GM19467 (cell line): ENCODE data around the gene LARGE1.

Experiments
- ATAC-seq: cut with Tn5 transposase; IDR thresholded peaks from one replicate; pipeline ENCODE4 v1.9.1; 2021; ENCODE audit warnings: mild to moderate bottlenecking, moderate library complexity; ENCODE audit not compliant: unreplicated experiment

LARGE1 gene

DNA sequence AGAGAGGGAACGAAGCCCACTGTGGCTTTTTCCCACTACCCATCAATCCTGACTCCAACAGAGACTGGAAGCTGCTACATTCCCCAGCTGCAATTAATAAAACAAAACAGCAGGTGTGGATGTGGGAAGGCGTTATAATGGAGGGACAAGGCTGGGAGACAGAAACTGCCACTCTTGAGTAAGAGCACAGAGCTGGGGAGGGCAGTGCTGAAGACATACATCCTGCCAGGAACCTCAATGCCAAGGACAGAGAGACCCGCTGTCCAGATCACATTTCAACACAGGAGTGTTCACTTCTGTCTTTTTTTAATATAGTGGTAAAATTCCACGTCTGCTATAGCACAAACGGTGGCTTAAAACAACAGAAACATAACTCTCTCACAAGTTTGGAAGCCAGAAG lies 94.5 kb downstream of the LARGE1 start:
- no peak for ATAC-seq

DNA sequence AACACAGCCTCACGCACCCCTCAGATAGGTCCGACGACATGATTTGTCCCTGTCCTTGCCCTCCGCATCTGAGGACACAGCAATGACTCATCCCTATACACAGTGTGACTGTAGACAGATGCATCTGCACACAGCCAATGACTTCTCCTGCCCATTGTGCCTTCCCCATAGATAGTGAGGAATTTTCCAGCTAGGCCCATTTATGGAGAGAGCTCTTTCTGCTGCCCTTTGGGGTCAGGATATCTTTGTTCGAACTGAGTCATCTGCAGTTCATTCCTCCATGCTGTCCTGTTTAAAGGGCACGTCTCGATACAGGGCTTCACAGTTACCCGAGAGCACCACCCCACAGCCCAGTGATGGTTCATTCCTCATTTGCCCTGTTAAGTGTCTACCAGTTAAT lies 96.7 kb downstream of the LARGE1 start:
- ATAC-seq, result no peak

DNA sequence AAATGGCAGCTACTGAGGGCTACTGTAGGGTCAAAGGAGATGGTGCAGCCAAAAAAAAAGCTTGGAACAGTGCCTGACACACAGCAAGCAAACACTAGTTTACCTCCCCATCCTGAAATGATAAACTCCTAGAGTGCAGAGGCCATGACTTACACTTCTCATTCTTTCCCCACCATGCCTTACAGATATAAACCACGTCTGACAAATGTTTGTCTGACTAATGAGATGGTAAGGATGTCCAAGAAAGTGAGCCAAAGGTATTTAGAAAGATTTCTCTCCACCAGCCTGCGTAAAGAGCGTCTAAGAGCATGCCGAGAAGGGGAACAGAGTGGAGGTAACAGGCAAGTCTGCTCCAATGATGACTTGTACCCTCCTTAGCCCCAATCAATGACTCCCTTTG lies 99.0 kb downstream of the LARGE1 start:
- ATAC-seq, result no peak

GRCh38 chr22:33819743-33820142 lies 100.5 kb downstream of the LARGE1 start:
- no peak for ATAC-seq

GRCh38 chr22:33817512-33818127 lies 102.7 kb downstream of the LARGE1 start:
- no peak for ATAC-seq

DNA sequence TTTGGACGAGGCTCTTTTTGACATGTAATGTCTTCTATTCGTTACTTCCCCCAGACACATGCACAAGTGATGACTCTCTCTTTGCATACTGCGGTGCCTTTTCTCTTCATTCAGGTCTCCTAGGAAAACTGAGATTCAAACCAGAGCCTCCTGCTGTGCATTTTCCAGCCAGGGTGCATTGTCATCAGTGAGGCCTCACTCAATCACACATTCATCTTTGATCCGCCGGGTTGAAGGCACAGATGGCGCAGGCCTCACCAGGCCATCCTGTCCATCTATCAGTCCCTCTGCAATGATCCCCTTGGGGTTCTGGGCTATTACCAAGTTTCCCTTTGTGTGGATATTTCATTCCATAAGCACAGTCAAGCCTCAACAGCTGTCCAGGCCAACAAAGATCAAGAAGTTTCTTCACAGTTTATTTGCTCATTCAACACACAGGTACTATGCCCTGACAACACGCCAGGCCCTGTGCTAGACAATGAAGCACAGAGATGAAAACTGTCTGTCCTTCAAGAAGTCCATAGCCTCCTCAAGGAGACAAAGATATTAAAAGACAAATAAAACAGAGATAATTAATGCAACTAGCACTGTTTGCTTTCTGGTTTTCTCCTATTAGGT lies 107.8 kb downstream of the LARGE1 start:
- no peak for ATAC-seq

DNA sequence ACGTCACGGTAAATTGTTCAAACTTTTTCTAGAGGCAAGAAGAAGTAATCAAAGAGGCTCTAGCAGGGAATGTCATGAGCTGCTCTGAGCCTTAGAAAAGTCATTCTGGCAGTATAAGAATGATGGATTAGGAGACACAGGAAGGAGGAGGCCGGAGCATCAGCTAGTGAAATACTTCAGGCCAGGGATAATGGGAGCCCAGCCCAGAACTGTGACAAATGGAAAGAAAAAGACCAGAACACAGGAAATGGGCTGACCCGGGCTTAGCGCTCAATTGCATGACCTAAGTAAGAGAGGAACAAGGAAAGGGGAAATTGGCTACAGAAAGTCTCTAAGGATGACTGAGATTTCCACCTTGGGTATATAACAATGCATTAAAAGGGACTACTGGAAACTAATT lies 108.6 kb downstream of the LARGE1 start:
- no peak for ATAC-seq

- ATAC-seq, result no peak
These were observed 109.1 kb downstream of the LARGE1 start for GRCh38 chr22:33811208-33811607.

DNA sequence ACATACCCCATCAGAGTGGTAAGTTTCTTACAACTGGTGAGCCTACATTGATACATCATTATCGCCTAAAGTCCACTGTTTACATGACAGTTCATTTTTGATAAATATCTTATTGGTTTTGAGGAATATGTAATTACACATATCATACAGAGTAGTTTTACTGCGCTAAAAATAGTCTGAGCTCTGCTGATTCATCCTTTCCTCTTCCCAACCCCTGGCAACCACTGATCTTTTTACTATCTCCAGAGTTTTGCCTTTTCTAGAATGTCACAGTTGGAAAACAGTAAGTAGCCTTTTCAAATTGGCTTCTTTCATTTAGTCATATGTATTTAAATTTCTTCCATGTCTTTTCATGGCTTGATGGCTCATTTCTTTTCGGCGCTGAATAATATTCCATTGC lies 112.8 kb downstream of the LARGE1 start:
- no peak for ATAC-seq

GRCh38 chr22:33806191-33806590 lies 114.1 kb downstream of the LARGE1 start:
- ATAC-seq, result no peak

GRCh38 chr22:33803371-33804282 lies 116.6 kb downstream of the LARGE1 start:
- ATAC-seq, result no peak

DNA sequence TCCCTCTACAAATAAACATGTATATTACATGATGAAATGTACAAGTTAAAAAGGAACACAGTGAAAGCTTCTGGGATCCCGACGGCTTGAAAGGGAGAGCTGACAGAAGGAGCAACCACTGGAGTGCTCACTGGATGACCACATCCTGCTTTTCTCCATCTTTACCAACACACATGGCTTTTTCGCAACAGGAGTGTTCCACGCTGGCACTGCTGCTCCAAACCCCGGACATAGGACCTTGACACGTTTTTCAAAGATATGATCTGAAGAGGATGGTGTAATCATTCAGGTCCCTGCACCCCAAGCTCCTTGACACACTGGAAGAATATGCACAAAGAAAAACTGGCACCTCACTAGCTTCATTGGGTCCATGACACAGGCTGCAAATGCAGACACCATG lies 121.9 kb downstream of the LARGE1 start:
- no peak for ATAC-seq

- ATAC-seq, result no peak
These were observed 123.8 kb downstream of the LARGE1 start for GRCh38 chr22:33796494-33796893.

DNA sequence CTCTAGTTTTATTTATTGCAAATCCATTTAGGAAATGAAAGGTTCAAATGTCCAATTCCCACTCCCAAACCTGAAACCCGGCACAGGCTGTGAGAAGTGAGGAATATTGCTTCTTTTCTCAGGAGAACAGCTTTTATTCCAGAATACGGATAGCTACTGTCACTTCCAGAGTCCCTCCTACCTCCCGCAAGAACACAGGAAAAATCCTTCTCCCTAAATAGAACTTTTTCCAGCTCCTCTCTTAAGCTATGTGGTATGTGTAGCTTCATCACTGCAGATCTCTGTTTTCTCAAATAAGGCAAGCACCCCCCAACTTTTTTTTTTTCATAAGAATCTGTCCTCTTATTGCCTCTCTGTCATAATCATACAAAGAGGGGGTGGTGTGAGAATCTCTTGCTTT lies 126.8 kb downstream of the LARGE1 start:
- no peak for ATAC-seq

- ATAC-seq, result no peak
These were observed 127.4 kb downstream of the LARGE1 start for GRCh38 chr22:33792832-33793231.

DNA sequence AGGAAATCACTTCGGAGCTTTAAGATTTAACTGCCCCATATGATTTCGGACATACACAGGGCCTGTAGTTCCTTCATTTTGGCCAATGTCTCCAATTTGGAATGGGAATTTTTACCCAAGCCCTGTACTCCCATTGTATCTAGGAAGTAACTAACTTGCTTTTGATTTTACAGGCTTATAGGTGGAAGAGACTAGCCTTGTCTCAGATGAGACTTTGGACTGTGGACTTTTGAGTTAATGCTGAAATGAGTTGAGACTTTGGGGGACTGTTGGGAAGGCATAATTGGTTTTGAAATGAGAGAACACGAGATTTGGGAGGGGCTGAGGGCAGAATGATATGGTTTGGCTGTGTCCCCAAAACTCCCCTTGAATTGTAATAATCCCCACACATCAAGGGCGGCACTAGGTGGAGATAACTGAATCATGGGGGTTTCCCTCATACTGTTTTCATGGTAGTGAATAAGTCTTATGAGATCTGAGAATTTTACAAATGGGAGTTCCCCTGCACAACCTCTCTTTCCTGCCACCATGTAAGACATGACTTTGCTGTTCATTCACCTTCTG lies 130.5 kb downstream of the LARGE1 start:
- no peak for ATAC-seq

- no peak for ATAC-seq
These were observed 131.3 kb downstream of the LARGE1 start for GRCh38 chr22:33788927-33789326.

DNA sequence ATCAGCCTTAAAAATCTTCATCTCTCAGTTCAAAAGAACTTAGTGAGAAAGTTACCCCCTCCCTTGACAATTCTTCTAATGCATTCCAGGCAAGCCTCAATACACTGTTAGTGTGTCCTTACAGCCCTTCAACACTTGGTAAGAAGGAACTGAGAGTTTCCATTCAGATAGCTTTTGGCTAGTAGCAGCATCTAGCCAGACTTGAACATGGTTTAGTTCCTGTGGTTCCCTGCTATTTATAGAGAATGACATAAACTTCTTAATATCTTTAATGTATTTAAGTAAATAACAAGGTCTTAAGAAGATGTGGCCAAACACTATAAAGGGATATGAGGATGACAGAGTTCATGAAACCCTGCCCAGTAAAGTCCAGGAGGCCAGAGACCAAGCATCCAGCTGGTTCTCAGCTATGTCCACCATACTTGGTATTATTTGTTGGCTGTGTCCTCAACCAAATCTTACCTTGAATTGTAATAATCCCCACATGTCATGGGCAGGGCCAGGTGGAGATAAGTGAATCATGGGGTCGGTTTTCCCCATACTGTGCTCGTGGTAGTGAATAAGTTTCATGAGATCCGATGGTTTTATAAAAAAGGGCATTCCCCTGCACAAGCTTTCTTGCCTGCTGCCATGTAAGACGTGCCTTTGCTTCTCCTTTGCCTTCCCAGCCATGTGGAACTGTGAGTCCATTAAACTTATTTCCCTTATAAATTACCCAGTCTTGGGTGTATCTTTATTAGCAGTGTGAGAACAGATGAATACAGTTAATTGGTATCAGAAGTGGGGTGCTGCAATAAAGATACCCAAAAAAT lies 132.4 kb downstream of the LARGE1 start:
- ATAC-seq, result no peak

DNA sequence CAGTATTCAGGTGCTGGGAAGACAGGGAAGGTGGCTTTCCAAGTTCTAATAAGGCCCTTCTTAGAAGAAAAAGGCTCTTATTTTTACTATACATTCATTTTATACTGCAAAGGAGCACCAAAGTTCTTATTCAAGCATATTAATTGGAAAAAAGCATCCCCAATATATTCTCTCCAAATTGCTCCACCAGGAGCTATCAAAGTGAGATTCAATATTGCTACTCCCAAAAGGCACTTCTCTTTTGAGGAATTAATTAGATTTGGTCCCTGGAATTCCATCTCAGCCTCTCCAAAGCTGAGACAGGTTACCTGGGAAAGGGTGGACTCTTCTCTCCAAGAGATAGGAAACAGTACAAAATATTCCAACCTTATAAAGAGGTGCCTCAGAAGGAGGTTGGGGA lies 134.1 kb downstream of the LARGE1 start:
- ATAC-seq, result no peak

GRCh38 chr22:33785283-33785968 lies 134.8 kb downstream of the LARGE1 start:
- ATAC-seq, result no peak
